ENCODE measurements around the gene CCSER1.

DNA sequence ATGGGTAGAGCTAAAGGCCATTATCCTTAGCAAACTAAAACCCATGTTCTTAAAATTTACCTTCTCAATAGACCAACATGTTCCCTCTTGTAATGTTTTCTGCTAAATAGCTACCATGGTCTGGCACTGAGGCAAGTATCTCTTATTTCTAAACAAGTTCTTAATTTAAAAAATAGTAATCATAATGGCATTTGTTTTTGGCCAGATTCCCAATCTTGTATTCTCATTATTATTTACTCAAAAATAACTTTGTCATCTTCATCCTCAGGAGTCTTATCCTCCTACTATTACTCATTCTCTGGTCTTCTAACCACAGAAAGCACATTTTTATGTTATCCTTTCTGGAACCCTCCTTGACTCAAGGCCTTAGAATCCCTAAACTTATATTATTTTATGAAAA is 931.2 kb downstream of the CCSER1 start:
- TF ChIP-seq, protein P1, sequence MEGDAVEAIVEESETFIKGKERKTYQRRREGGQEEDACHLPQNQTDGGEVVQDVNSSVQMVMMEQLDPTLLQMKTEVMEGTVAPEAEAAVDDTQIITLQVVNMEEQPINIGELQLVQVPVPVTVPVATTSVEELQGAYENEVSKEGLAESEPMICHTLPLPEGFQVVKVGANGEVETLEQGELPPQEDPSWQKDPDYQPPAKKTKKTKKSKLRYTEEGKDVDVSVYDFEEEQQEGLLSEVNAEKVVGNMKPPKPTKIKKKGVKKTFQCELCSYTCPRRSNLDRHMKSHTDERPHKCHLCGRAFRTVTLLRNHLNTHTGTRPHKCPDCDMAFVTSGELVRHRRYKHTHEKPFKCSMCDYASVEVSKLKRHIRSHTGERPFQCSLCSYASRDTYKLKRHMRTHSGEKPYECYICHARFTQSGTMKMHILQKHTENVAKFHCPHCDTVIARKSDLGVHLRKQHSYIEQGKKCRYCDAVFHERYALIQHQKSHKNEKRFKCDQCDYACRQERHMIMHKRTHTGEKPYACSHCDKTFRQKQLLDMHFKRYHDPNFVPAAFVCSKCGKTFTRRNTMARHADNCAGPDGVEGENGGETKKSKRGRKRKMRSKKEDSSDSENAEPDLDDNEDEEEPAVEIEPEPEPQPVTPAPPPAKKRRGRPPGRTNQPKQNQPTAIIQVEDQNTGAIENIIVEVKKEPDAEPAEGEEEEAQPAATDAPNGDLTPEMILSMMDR (IDR thresholded peaks at IDR 0.05) = no peak
- TF ChIP-seq POLR2A (IDR thresholded peaks at IDR 0.05) (no peak), EP300 (IDR thresholded peaks at IDR 0.05) (no peak)
